HG03457 (cell line): Measurements from ENCODE around the gene PSMC6.
A peak's percentile ranks its signal among the peaks of the same experiment; 100 is the strongest.
"Not testable (repeated sequence)": the region's sequence is repeated elsewhere in the genome, so short reads cannot be mapped to it uniquely, and the experiment has no call there.

Experiments used
- ATAC-seq: cut with Tn5 transposase; IDR thresholded peaks from one replicate; pipeline ENCODE4 v1.9.1; 2021; ENCODE audit warnings: moderate number of reproducible peaks; ENCODE audit not compliant: unreplicated experiment

The PSMC6 gene

DNA sequence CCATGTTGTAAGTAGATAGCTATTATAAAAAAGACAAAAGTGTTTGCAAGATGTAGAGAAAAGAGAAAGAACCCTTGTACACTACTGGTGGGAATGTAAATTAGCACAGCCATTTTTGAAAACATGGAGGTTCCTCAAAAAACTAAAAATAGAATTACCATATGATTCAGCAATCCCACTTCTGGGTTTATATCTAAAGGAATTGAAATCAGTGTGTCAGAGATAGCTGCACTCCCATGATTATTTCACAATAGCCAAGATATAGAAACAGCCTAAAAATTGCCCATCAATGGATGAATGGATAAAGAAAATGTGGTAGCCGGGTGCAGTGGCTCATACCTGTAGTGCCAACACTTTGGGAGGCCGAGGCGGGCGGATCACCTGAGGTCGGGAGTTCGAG, 9.2 kb downstream of the PSMC6 start:
- ATAC-seq: no peak

DNA sequence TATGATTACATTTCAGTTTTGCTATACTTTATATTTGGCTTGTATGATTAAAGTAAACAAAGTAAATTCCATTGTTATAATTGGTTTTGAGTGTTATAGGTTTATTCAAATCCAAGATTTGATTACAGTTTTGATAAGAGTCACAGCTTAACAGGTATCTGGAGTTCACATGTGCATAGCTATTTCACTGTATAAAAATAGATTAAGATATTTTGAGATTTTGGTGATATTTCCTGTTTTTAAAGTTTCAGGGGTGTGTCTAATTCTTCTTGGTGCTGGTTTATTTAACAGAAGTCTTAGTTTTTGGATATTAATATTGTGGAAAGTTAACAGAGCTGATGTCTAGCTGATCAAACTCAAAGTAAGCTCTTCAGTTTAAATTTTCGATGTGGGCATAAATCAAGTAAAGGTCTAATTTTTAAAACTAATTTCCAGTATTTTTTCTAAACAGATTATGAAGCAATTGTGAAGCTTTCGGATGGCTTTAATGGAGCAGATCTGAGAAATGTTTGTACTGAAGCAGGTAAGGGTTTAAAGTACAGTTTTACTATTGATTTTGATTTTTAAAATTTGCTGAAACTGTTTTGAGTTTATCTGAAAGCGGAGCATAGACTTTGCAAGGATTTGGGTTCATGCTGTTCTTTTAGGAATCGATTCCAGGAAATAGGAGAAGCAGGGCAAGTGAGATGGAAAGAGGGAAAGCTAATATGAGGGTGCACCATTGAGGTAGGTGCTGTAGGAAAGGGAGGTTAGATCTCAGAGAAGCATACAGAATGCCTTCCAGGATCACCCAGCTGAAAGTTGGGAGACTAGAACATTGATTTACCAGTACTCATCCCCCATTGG, 16.7 kb downstream of the PSMC6 start:
- ATAC-seq: no peak

DNA sequence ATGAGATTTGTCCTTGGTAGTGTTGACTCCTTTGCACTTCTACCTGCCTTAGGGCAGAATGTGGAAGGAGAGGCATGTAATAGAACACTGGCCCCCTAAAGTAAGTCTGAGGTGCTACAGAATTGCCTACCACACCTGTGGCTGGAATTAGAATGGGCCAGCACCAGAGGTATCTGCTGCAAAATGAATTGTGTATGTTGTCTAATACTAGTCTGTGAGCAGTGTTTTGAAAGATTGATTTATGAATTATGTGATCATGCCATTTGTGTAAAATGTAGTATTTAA, 17.3 kb downstream of the PSMC6 start:
- ATAC-seq: no peak

DNA sequence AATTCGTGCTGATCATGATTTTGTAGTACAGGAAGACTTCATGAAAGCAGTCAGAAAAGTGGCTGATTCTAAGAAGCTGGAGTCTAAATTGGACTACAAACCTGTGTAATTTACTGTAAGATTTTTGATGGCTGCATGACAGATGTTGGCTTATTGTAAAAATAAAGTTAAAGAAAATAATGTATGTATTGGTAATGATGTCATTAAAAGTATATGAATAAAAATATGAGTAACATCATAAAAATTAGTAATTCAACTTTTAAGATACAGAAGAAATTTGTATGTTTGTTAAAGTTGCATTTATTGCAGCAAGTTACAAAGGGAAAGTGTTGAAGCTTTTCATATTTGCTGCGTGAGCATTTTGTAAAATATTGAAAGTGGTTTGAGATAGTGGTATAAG, 20.5 kb downstream of the PSMC6 start:
- not testable (repeated sequence) for ATAC-seq

DNA sequence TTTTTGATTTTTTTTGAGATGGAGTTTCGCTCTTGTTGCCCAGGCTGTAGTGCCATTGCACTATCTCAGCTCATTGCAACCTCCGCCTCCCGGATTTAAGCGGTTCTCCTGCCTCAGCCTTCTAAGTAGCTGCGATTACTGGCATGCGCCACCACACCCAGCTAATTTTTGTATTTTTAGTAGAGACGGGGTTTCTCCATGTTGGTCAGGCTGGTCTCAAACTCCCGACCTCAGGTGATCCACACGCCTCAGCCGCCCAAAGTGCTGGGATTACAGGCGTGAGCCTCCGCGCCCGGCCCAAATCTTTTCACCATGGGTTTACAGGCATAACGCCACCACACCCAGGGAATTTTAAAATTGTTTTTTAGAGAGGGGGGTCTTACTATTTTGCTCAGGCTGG, 22.0 kb downstream of the PSMC6 start:
- not testable (repeated sequence) for ATAC-seq

DNA sequence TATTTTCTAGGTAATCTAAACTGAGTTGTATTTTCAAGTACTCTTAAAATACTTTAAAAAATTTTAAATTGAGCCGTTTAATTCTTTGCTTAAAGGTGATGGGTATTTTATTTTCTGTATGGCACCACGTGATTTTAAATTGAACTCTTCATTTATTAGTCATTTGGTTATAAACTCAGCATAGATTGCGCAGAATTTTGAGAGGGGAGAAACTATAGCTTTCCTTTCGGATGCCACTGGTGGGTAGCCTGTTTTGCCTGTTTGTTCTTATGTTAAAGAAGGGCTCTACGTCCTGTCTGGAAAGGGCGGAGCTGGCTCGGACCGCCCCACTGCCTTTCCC, 22.6 kb downstream of the PSMC6 start:
- ATAC-seq: no peak

DNA sequence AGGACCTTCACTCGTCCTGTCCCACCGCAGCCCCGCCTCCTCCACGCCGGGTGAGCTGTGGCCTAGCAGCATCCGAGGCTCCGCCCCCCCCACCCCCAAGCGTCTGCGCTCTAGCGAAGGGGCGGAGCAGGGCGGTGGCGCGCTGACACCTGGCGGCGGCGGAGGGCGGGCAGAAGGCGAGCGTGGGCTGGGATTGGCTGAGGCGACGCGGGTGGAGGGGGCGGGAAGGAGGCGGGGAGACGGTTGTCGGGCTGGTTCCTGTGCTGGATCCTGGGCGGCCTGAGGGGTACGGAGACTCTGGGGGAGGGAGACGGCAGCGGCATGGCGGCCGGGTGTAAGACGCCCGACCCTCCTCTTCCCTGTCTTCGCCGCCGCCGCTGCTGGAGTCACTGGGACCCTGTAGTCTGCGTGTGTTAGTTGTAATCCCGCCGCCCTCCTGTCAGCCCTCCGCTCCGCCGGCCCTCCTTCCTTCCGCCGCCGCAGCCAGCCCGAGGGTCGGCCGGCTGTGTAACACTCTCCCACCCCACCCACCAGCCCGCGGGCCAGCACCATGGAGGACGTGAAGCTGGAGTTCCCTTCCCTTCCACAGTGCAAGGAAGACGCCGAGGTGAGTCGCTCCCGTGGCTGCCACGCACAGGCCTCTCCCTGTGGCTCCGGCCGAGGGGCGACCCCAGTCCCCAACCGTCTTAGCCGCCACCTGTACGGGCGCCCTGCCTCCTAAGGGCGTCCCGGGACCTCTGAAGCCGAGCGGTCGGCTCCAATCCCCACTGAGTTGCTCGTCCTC, 23.1 kb downstream of the PSMC6 start, which contains the start of gene STYX:
Gene STYX (plus strand): TSS at position 242 of the 784 bp plus-strand sequence. CDS start 309 bp downstream, at position 551.
- peak; percentile 91 for ATAC-seq

DNA sequence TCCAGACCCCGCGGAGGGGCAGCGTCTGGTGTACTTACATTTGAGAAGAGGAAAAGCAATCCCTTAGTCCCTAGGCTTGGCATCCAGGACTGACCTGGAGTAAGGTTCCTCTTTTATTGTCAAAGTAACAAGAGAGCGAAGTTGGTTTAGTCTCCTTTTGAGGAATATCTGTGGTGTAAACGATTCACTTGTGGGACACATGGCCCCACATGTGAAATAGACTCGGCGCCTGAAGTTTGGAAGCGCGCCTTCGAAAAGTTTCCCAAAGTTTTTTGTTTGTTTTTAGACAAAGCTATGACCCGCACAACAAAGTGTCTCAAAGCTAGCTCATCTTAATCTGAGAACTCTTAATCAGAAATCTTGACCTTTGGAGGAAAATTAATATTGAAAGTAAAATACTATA, 23.7 kb downstream of the PSMC6 start:
- peak; percentile 0 for ATAC-seq

DNA sequence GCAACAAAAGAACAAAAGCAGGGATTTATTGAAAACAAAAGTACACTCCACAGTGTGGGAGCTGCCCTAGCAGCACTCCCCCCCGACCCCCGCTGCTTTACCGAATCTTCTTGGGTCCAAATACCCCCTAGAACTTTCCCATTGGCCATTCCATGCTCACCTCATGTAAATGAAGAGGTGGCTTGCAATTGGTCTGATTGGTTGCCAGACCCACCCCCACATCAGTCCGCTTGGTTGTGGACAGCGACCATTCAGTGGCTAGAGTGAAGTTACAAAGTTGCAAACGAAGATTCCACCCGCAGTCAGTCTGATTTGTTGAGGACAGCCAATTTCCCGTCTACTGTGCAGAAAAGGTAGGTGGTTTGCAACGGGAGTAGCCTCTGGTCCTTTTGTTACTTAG, 26.8 kb downstream of the PSMC6 start:
- ATAC-seq: no peak

DNA sequence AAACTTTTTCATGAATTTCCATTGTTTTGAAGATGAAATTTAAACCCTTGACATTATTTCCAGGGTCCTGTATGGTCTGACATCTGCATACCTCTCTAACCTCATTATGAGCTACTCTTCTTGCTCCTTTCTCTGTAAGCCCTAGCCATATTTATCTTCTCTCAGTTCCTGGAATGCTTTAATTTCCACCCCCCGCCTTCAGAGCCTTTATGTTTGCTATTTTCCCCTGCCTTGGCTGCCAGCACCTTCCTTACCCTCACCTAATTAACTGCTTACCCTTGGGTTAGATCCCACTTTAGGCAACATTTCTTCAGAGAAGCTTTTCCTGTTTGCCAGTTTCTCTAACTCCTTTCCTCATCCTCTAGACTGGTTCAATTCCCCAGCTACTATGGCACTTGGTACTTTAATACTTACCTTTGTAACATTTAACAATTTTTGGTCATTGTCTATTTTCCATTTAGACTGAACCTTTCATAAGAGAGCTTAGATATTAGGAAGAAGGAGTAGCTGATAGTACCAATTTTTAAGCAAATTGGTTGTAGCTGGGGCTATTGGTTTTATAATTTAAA, 29.0 kb downstream of the PSMC6 start:
- ATAC-seq: no peak

DNA sequence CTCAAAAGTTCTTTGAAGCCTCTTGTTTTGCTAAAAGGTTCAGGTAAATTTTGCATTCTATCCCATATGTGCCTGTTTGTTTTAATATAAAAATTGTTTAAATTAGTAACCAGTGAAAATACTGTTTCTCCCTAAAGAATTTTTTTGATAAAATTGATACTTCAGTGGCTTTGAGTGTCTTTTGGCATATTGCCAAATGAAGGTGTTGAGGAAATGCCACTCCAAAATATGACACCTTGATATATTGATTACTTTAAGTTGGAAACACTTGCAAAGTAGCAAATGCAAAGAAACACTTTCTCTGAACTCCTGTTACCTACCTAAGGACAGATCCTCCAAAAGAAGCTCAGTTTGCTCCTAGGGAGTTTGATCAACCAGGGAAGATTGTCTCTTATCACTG, 31.4 kb downstream of the PSMC6 start:
- no peak for ATAC-seq

DNA sequence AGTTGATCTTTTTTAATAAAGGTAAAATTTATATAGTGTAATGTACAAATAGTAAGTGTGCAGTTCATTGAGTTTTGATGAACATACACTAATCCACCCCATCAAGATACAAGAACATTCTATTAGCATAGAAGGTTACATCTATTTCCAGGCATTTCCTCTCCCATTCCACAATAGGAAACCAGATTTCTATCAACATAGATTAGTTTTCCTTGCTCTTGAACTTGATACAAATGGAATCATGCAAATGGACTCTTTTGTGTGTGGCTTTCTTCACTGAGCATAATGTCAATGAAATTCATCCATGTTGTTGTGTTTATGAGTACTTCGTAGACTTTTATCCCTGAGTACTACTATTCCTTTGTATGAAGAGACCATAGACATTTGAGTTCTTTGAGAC, 33.8 kb downstream of the PSMC6 start:
- ATAC-seq: no peak

DNA sequence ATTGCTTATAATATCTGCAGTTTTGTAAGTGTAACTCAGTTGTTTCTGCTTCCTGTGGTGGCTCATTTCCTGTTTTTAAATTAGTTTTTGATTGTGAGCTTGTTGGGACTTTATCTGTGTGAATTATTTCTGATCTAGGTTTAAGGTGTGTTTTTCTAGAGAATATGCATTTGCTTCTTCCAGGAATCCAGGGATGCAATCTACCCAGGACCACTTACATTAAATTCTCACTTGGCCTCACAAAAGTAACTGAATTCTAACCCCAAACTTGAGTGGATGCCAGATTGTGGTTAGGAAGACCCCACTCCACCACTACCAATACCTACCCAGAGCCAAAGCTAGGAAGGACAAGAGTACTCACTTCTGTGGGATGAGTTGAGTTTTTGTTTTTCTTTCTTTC, 34.9 kb downstream of the PSMC6 start:
- ATAC-seq: no peak

DNA sequence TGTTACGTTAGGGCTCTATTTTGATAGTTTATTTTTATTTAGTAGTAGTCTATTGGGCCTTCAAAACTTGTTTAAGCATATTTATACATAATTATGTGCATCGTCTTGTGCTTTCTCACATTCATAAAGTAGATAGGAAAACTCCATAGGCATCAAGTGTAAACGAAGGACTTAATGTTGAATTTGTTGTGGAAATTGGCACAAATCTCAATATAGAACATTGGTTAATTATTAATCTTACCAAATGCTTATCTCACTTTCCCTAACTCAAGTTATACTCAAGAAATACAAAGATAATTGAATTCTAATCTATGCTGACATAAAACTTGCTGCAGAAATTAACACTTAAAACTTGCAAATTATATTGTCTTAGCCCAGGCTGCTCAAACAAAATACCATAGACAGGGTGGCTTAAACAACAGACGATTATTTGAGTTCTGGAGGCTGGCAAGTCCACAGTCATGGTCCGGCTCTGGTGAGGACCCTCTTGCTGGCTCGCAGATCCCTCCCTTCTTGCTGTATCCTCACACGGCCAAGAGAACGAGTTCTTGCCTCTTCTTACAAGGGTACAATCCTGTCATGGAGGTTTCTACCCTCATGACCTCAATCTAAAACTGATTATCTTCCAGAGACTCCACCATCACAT, 41.8 kb downstream of the PSMC6 start:
- ATAC-seq: no peak

DNA sequence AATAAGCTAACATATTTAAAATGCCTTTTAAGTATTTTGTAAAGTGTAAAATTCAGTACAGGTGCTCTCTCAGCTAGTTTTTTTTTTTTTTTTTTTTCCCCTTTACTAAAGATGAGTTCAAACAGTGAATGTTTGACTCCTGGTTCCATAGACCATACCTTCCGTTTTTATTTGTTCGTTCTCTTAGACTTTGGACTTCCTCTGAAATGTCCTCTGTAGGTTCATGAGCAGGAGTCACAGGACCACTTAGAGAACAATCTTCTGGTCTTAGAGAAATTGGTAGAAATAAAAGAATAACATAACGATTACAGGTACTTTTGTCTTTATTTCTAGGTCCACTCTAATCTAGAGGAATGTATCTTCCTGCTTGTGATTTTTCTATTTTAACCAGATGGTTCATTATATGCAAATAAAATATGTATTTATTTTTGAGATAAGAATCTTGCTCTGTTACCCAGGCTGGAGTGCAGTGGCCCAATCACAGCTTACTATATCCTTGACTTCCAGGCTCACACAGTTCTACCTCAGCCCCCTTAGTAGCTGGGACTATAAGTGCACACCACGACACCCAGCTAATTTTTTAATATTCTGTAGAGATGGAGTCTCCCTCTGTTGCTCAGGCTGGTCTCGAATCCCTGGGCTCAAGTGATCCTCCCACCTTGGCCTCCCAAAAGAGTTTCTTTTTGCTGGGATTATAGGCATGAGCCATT, 48.8 kb downstream of the PSMC6 start:
- no peak for ATAC-seq

DNA sequence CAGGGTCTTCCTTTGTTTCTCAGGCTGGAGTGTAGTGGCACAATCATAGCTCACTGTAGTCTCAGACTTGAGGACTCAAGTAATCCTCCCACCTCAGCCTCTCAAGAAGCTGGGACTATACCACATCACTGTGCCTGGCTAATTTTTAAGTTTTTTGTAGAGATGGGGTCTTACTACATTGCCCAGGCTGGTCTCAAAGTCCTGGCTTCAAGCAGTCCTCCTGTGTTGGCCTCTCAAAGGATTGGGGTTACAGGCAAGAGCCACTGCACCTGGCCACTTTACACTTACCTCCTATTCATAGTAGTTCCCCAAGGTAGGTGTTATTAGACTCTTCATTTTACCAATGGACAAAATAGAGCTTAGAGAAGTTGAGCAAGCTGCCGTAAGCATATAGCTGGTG, 52.1 kb downstream of the PSMC6 start:
- no peak for ATAC-seq

DNA sequence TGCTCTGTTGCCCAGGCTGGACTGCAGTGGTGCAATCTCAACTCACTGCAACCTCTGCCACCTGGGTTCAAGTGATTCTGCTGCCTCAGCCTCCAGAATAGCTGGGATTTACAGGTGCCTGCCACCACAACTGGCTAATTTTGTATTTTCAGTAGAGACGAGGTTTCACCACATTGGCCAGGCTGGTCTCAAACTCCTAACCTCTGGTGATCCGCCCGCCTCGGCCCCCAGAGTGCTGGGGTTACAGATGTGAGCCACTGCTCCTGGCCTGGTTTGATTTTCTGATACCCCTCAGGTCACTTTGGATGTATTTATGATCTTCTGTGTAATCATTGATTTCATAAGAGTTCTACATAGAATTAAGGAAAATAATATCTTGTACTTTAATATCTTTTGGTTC, 55.9 kb downstream of the PSMC6 start:
- ATAC-seq: not testable (repeated sequence)

DNA sequence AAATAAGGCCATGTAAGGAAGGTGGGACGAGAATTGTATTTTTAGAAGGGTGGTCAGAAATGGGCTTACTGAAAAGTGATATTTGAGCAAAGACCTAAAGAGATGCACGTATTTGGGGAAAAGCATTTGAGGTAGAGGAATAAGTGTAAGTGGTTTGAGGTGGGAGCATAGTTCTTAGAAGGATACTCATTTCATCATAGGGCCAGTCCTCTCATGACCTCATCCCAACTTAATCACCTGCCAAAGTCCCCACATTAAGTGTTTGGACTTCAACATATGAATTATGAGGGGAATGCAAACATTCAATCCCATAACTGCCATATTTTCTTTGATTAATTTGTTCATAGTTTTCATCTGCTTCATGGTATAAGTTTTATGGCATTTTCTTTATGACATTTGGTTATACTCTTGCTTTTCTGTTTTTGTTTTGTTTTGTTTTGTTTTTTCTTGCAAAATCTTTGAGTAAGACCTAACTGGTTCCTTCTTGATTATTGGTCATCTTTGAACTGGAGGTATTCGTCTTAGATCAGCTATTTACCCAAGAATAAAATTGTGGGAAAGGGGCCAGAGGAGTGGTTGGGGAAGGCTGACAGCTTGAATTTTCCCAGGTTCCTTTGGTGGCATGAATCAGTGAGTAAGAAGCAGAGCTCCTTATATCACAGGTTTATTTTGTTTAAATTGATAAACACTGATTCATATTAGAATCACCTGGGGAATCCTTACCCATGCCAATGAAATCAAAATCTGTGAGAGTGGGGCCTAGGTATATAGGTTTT, 60.2 kb downstream of the PSMC6 start:
- no peak for ATAC-seq

DNA sequence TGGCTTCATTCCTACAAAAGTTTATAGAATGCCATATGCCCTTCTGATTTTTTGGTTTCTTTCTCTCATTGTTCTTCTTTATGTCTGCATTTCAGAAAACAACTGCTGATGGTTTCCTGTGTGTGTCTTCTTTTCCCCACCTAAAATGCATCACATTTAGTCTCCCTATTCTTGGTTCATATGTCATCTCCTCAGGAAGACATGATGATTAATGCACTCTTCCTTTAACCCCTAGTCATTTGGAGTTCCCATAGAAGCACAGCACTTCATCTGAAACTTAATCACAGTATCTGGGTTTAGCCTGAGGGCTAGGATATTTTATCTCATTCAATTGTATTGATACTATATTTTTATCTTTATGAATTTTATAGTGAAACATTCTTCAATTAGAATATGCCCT, 62.9 kb downstream of the PSMC6 start:
- ATAC-seq: no peak

DNA sequence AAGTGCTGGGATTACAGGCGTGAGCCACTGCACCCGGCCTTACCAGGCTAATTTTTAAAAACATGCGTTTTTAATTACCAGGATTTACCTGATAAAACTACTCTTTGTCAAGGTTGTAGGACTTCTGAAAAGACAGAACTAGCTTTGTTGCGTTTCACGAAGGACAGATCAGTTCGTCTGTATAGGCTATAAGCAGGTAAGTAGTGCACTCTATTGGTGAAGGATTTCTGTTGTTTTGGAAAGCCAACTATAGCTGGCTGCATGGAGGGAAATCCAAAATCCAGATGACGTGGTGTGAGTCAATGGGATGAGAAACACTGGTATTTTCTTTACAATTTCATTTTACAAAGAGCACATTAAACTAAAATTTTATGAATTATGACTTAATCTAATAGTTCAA, 69.8 kb downstream of the PSMC6 start:
- ATAC-seq: no peak
